Fibroblast of pulmonary artery (primary cell): ENCODE measurements around the gene RAB3C.

Source experiments
- DNase-seq: peaks from one replicate; pipeline ENCODE4 v3.0.0-alpha.2; 2010; ENCODE audit warnings: low read depth
- H3K4me3 ChIP-seq: replicated peaks from 2 replicates; pipeline ENCODE4 v1.5.1; 2011; ENCODE audit warnings: low read depth, mild to moderate bottlenecking, control low read depth, low read length, moderate library complexity
- CTCF ChIP-seq: IDR thresholded peaks from 2 replicates; pipeline ENCODE4 v1.5.1; 2011; ENCODE audit warnings: mild to moderate bottlenecking, control low read depth, low read length, inconsistent platforms; ENCODE audit errors: missing control alignments

The RAB3C gene

GRCh38 chr5:58666598-58667581, 84.0 kb downstream of the RAB3C start:
- DNase-seq: peak; percentile 90
- TF ChIP-seq CTCF: no peak
- no peak overlapping the region for H3K4me3 ChIP-seq

GRCh38 chr5:58670582-58670981, 87.7 kb downstream of the RAB3C start:
- no peak overlapping the region for H3K4me3 ChIP-seq
- TF ChIP-seq CTCF: no peak
- peak; percentile 46 for DNase-seq

GRCh38 chr5:58671155-58671554, 88.3 kb downstream of the RAB3C start:
- no peak overlapping the region for H3K4me3 ChIP-seq
- no peak for TF ChIP-seq CTCF
- DNase-seq: no peak

- no peak for DNase-seq
- TF ChIP-seq CTCF: no peak
- no peak overlapping the region for H3K4me3 ChIP-seq
These were observed 89.6 kb downstream of the RAB3C start for GRCh38 chr5:58672521-58672920.

- no peak overlapping the region for H3K4me3 ChIP-seq
- DNase-seq: no peak
- TF ChIP-seq CTCF: no peak
These were observed 91.2 kb downstream of the RAB3C start for GRCh38 chr5:58674070-58674469.

- no peak for DNase-seq
- no peak for TF ChIP-seq CTCF
- no peak overlapping the region for H3K4me3 ChIP-seq
These were observed 91.8 kb downstream of the RAB3C start for GRCh38 chr5:58674711-58675110.
